Nephron progenitor cell (in vitro differentiated cells): ENCODE data around the gene HCFC1.
"Not testable (repeated sequence)": the region's sequence is repeated elsewhere in the genome, so short reads cannot be mapped to it uniquely, and the experiment has no call there.

Experiments
- DNase-seq: peaks from one replicate; pipeline ENCODE4 v3.0.0; 2021
- H3K27ac Mint-ChIP-seq: 2 replicates; pipeline ENCODE4 v1.8.0; 2021; ENCODE audit warnings: mild to moderate bottlenecking, moderate library complexity, mixed read lengths
- H3K27me3 Mint-ChIP-seq: 2 replicates; pipeline ENCODE4 v1.8.0; 2021; ENCODE audit warnings: mild to moderate bottlenecking, low read depth, mixed read lengths; ENCODE audit not compliant: poor library complexity
- H3K36me3 Mint-ChIP-seq: 2 replicates; pipeline ENCODE4 v1.8.0; 2021; ENCODE audit warnings: low read depth, mixed read lengths
- H3K4me1 Mint-ChIP-seq: 2 replicates; pipeline ENCODE4 v1.8.0; 2021; ENCODE audit warnings: mixed read lengths
- H3K4me3 Mint-ChIP-seq: 2 replicates; pipeline ENCODE4 v1.8.0; 2021; ENCODE audit warnings: mild to moderate bottlenecking, moderate library complexity, mixed read lengths
- H3K9me3 Mint-ChIP-seq: 2 replicates; pipeline ENCODE4 v1.8.0; 2021; ENCODE audit warnings: mild to moderate bottlenecking, moderate library complexity, mixed read lengths
- TF ChIP-seq, protein P1 (sequence below): fragments of 200-600 bp; sonication (generic); IDR thresholded peaks from 2 replicates; pipeline ENCODE4 v1.5.0; 2021; ENCODE audit warnings: antibody characterized with exemption

HCFC1 gene

DNA sequence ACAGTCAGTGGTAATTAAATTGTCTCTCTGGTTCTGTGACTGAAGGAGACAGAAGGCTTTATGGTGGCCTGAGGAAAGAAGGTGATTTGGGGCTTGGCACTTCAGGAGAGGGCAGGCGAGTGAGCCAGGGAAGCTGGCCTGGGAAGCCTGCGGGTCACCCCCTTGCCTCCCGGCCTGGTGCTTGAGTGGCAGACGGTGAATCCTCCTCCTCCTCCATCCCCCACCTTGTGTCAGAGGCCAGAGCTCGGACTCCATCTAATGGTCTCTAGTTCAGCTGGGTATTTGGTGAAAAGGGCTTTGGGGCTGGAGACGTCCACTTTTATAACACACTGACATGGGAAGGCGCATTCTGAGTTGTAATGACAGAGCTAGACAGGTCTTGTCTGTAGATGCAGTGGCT is 9.6 kb upstream of the HCFC1 start:
- no peak overlapping the region for H3K4me3 Mint-ChIP-seq
- peaks cover 34% of the 10 kb centered on the region for H3K9me3 Mint-ChIP-seq
- H3K27me3 Mint-ChIP-seq, result no peaks in the 10 kb centered on the region
- peak overlapping the region; percentile 87 for H3K27ac Mint-ChIP-seq
- TF ChIP-seq, protein P1, sequence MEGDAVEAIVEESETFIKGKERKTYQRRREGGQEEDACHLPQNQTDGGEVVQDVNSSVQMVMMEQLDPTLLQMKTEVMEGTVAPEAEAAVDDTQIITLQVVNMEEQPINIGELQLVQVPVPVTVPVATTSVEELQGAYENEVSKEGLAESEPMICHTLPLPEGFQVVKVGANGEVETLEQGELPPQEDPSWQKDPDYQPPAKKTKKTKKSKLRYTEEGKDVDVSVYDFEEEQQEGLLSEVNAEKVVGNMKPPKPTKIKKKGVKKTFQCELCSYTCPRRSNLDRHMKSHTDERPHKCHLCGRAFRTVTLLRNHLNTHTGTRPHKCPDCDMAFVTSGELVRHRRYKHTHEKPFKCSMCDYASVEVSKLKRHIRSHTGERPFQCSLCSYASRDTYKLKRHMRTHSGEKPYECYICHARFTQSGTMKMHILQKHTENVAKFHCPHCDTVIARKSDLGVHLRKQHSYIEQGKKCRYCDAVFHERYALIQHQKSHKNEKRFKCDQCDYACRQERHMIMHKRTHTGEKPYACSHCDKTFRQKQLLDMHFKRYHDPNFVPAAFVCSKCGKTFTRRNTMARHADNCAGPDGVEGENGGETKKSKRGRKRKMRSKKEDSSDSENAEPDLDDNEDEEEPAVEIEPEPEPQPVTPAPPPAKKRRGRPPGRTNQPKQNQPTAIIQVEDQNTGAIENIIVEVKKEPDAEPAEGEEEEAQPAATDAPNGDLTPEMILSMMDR, result no peak
- peaks cover 17% of the 10 kb centered on the region for H3K4me1 Mint-ChIP-seq
- peaks cover 15% of the 10 kb centered on the region for H3K36me3 Mint-ChIP-seq
- no peak for DNase-seq

DNA sequence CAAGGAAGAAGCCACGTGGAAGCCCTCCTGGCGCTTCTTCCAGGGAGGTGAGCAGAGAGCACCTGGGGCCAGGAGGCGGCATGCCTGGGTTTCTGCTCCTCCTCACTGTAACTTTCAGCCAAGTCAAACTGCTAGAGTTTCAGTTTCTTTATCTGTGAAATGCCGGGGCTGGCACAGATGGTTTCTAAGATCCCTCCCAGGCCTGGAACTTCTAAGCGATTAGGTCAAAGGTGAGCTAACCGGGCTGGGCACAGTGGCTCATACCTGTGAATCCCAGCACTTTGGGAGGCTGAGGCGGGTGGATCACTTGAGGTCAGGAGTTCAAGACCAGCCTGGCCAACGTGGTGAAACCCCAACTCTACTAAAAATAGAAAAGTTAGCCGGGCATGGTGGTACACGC is 8.8 kb upstream of the HCFC1 start:
- not testable (repeated sequence) for DNase-seq, H3K4me3 Mint-ChIP-seq, H3K27me3 Mint-ChIP-seq, H3K27ac Mint-ChIP-seq
- Mint-ChIP-seq H3K4me1 (peaks cover 17% of the 10 kb centered on the region), H3K9me3 (peaks cover 38% of the 10 kb centered on the region), H3K36me3 (peaks cover 15% of the 10 kb centered on the region)

DNA sequence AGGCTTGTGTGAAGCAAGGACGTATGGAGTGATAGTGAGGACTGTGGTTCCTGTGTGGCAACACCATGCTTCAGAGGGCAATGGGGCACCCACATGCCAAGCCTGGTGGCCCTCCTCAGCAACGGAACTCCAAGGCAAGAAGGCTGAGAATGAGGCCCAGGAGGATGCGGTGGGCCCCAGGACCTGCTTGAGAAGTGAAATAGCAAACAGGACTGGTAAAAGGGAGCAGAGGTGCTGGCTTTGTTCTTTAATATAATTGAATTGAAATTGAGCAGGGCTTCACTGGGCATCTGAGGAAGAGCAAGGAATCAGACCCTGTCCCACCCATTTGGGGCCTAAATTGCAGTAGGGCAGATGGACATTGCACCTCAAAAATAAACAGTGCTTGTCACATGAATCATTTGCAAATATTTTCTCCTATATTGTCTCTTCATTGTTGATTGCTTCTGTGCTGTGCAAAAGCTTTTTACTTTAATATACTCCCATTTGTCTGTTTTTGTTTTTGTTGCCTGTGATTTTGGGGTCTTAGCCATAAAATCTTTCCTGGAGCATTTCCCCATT is 3.2 kb upstream of the HCFC1 start:
- TF ChIP-seq, protein P1, result no peak
- H3K4me3 Mint-ChIP-seq, result peak overlapping the region; percentile 50
- no peaks in the 10 kb centered on the region for H3K27me3 Mint-ChIP-seq
- peaks cover 9% of the 10 kb centered on the region for H3K9me3 Mint-ChIP-seq
- H3K36me3 Mint-ChIP-seq, result no peaks in the 10 kb centered on the region
- H3K27ac Mint-ChIP-seq, result no peak overlapping the region
- no peak for DNase-seq
- peaks cover 25% of the 10 kb centered on the region for H3K4me1 Mint-ChIP-seq

DNA sequence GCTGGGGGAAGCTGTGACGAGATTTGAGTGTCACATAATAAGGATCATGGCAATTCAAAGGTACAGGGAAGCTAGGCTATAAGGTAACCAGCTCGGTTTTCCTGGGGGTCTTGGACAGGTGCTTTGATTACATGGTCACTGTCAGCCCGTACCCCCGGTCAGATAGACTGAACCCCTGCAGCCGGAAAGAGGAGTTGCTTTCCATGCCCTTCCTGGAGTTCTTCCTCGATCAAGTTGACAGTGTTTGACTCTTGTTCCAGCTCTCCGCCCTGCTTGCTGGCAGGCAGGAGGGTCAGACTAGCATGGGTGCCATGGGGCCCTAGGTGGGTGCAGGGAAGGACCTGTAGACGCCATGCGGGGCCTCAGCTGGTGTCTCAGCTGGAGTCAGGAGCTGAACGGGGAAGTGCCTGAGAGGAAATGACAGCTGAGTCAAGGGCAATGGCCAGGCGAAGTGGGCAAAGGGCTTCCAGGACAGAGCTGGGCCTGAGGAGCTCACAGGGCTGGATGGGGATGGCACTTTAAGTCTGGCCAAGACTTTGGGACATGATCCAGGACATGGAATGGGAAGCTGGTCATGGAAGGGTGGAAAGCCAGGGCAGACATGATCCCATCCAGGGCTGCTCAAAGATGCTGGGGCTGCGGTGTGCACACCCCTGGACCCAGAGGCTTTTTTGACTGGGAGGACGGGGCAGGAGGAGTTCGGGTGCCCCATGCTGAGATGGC is 2.5 kb upstream of the HCFC1 start:
- Mint-ChIP-seq H3K27ac (peak overlapping the region; percentile 99), H3K4me3 (peak overlapping the region; percentile 92), H3K4me1 (peaks cover 30% of the 10 kb centered on the region), H3K27me3 (no peaks in the 10 kb centered on the region), H3K36me3 (no peaks in the 10 kb centered on the region), H3K9me3 (peaks cover 9% of the 10 kb centered on the region)
- TF ChIP-seq, protein P1, result no peak
- DNase-seq, result no peak

DNA sequence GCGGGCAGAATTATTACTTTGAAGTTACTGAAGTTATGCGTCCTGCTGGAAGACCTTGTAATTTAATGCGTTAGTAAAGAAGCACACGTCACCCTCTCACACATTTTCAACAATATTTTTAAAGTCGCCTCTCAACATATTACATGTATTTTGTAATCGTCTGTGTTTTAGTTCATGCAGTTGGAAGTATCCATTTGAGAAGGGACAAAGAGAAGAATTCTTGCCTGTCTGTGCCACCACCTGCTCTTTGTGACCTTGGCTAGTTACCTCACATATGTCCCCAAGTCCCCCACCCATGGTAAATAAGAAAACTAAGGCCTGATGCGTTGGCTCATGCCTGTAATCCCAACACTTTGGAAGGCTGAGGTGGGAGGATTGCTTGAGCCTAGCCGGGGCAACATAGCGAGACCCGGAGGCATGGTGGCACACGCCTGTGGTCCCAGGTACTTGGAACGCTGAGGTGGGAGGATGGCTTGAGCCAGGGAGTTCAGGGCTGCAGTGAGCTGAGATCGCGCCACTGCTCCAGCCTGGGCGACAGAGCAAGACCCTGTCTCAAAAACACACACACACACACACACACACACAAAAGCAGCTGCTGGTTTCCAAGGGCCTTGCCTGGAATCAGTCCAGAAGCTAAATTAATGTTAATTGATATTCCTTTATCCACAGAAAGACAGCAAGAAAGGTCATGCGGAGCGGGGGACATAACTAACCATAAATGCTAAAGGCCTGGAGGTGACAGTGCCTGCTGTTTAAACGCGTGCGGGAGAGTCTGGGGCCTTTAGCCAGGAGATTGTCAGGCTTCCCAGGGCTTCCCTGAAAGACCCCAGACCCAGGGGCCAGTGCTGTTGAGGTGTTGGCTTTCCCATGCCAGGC is 1.7 kb upstream of the HCFC1 start:
- Mint-ChIP-seq H3K4me1 (peaks cover 36% of the 10 kb centered on the region), H3K27ac (peak overlapping the region; percentile 99), H3K9me3 (peaks cover 9% of the 10 kb centered on the region), H3K27me3 (no peaks in the 10 kb centered on the region), H3K36me3 (no peaks in the 10 kb centered on the region), H3K4me3 (peak overlapping the region; percentile 92)
- DNase-seq, result no peak
- TF ChIP-seq, protein P1, result no peak
